HCT116 (cell line): Measurements from ENCODE around the gene GARS1. TPM values are rescaled to one million over a fixed set of nuclear protein-coding genes. Genes with fewer than 3 reads are reported as not detected.

Experiments
- ATAC-seq: fragments of 200-7000 bp; cut with Tn5 transposase; 2 replicates; pipeline ENCODE4 v1.9.1; 2020; ENCODE audit warnings: mild to moderate bottlenecking, moderate library complexity
- BruUV-seq: library from RNA; stranded (reverse); fragments of 400-500 nt; replicated peaks from 2 replicates; lab custom pipeline; 2021; lab: Mats Ljungman, UMichigan
- CTCF ChIA-PET: fragments of 300-600 bp; sonication (Branson Sonifier 250); formaldehyde crosslinking; loops from one replicate; lab custom pipeline; 2021; ENCODE audit warnings: antibody characterized with exemption; lab: Charles Lee
- POLR2A ChIA-PET: fragments of 300-600, 350-600 bp; sonication (Branson Sonifier 250); formaldehyde crosslinking; loops from one replicate; lab custom pipeline; 2021; ENCODE audit warnings: antibody characterized with exemption; lab: Charles Lee
- RAD21 ChIA-PET, 2 experiments: fragments of 300-600 bp; sonication (Branson Sonifier 250); formaldehyde crosslinking; loops; one replicate each; lab custom pipeline; 2023; ENCODE audit warnings: low total read pairs in 2 of 2; ENCODE audit not compliant: uncharacterized antibody in 2 of 2, unreplicated experiment in 2 of 2, low non-redundant PET in 1 of 2; lab: Charles Lee
- DNase-seq: peaks from one replicate; pipeline ENCODE4 v3.0.0-alpha.2; 2010; ENCODE audit warnings: low read depth, low spot score
- H2AFZ ChIP-seq: fragments of 200-600 bp; shearing (Covaris generic), sonication (generic); 2 replicates; pipeline ENCODE4 v1.6.1; 2017; ENCODE audit warnings: low read depth, mixed run types, mixed read lengths, antibody characterized with exemption, low read length; ENCODE audit not compliant: poor library complexity, severe bottlenecking
- H3K27ac ChIP-seq: 2 replicates; pipeline ENCODE4 v1.5.1; 2012; ENCODE audit warnings: low read depth, low read length
- H3K27me3 ChIP-seq: fragments of 200-600 bp; sonication (generic); 2 replicates; pipeline ENCODE4 v1.6.1; 2016; ENCODE audit warnings: mixed run types, low read length, mixed read lengths; ENCODE audit not compliant: insufficient read depth
- H3K36me3 ChIP-seq, 2 experiments: fragments of 200-500 bp in 1 of 2; fragments of 200-600 bp in 1 of 2; sonication (Bioruptor generic) in 1 of 2; sonication (generic) in 1 of 2; 2 replicates each; pipeline versions ENCODE4 v1.5.1 to v1.6.1; 2014 to 2016; ENCODE audit warnings: low read length in 2 of 2, inconsistent platforms in 1 of 2, mixed read lengths in 1 of 2, mixed run types in 1 of 2; ENCODE audit not compliant: insufficient read depth in 2 of 2, control insufficient read depth in 1 of 2
- H3K4me1 ChIP-seq, 2 experiments: fragments of 200-600 bp in 1 of 2; sonication (generic) in 1 of 2; 2 replicates each; pipeline versions ENCODE4 v1.5.1 to v1.6.1; 2012 to 2017; ENCODE audit warnings: low read length in 2 of 2, inconsistent platforms in 1 of 2, mild to moderate bottlenecking in 1 of 2, mixed read lengths in 1 of 2, mixed run types in 1 of 2, moderate library complexity in 1 of 2; ENCODE audit not compliant: insufficient read depth in 2 of 2, control insufficient read depth in 1 of 2
- H3K4me2 ChIP-seq: fragments of 200-600 bp; sonication (generic); 2 replicates; pipeline ENCODE4 v1.6.1; 2017; ENCODE audit warnings: mixed run types, low read length, mixed read lengths
- H3K4me3 ChIP-seq, 2 experiments: fragments of 200-600 bp in 1 of 2; sonication (generic) in 1 of 2; replicated peaks in 1 of 2; 2 replicates each; pipeline ENCODE4 v1.5.1; 2011 to 2016; ENCODE audit warnings: low read length in 2 of 2, control low read depth in 1 of 2, low read depth in 1 of 2, mild to moderate bottlenecking in 1 of 2, mixed read lengths in 1 of 2, mixed run types in 1 of 2
- H3K79me2 ChIP-seq: fragments of 200-600 bp; sonication (generic); 2 replicates; pipeline ENCODE4 v1.6.1; 2017; ENCODE audit warnings: mild to moderate bottlenecking, mixed run types, low read length, moderate library complexity, mixed read lengths; ENCODE audit not compliant: insufficient read depth
- H3K9ac ChIP-seq: fragments of 200-600 bp; sonication (generic); 2 replicates; pipeline ENCODE4 v1.6.1; 2016; ENCODE audit warnings: low read length, mixed read lengths
- H3K9me2 ChIP-seq: fragments of 200-600 bp; sonication (generic), shearing (Covaris generic); 2 replicates; pipeline ENCODE4 v1.6.1; 2017; ENCODE audit warnings: mixed run types, mild to moderate bottlenecking, moderate library complexity; ENCODE audit not compliant: insufficient read depth
- H3K9me3 ChIP-seq, 2 experiments: fragments of 200-500 bp in 1 of 2; fragments of 200-600 bp in 1 of 2; sonication (Bioruptor generic) in 1 of 2; sonication (generic) in 1 of 2; 2 replicates each; pipeline ENCODE4 v1.6.1; 2014 to 2017; ENCODE audit warnings: low read length in 2 of 2, mixed read lengths in 2 of 2, inconsistent platforms in 1 of 2, low read depth in 1 of 2, mild to moderate bottlenecking in 1 of 2, mixed run types in 1 of 2, moderate library complexity in 1 of 2; ENCODE audit not compliant: control insufficient read depth in 1 of 2, insufficient read depth in 1 of 2
- H4K20me1 ChIP-seq: fragments of 200-600 bp; sonication (generic), shearing (Covaris generic); 2 replicates; pipeline ENCODE4 v1.6.1; 2017; ENCODE audit warnings: mixed run types, mild to moderate bottlenecking, moderate library complexity; ENCODE audit not compliant: insufficient read depth
- CBX3 ChIP-seq: IDR thresholded peaks from 2 replicates; pipeline ENCODE4 v1.6.1; 2012; ENCODE audit warnings: low read depth
- CEBPB ChIP-seq: IDR thresholded peaks from 2 replicates; pipeline ENCODE4 v1.6.1; 2012; ENCODE audit warnings: low read depth
- CTCF ChIP-seq, 3 experiments: fragments of 200-600 bp in 1 of 3; sonication (generic) in 1 of 3; IDR thresholded peaks in 2 of 3; conservative IDR thresholded peaks in 1 of 3; 2 replicates each; pipeline ENCODE4 v1.5.1; 2012 to 2017; ENCODE audit warnings: low read depth in 2 of 3, low read length in 2 of 3, antibody characterized with exemption in 1 of 3, borderline replicate concordance in 1 of 3, control low read depth in 1 of 3, mild to moderate bottlenecking in 1 of 3, mixed read lengths in 1 of 3, mixed run types in 1 of 3, moderate library complexity in 1 of 3; ENCODE audit not compliant: insufficient read depth in 1 of 3
- EGR1 ChIP-seq: IDR thresholded peaks from 2 replicates; pipeline ENCODE4 v1.6.1; 2012; ENCODE audit warnings: low read depth
- EZH2 ChIP-seq: fragments of 200-600 bp; sonication (generic); IDR thresholded peaks from 2 replicates; pipeline ENCODE4 v1.6.1; 2017; ENCODE audit warnings: antibody characterized with exemption, mixed run types
- EZH2phosphoT487 ChIP-seq: fragments of 200-600 bp; IDR thresholded peaks from 2 replicates; pipeline ENCODE4 v1.6.1; 2018; ENCODE audit warnings: antibody characterized with exemption, borderline replicate concordance
- FOSL1 ChIP-seq: IDR thresholded peaks from 2 replicates; pipeline ENCODE4 v1.6.1; 2012; ENCODE audit warnings: low read depth
- MAX ChIP-seq: IDR thresholded peaks from 2 replicates; pipeline ENCODE4 v1.6.1; 2012
- POLR2A ChIP-seq: IDR thresholded peaks from 2 replicates; pipeline ENCODE4 v1.7.0; 2011; ENCODE audit warnings: borderline replicate concordance; ENCODE audit not compliant: insufficient read depth, insufficient read length; ENCODE audit errors: extremely low read depth
- POLR2AphosphoS5 ChIP-seq: IDR thresholded peaks from 2 replicates; pipeline ENCODE4 v1.6.1; 2011; ENCODE audit warnings: mild to moderate bottlenecking, low read depth, low read length, moderate library complexity
- SIN3A ChIP-seq: IDR thresholded peaks from 2 replicates; pipeline ENCODE4 v1.6.1; 2012; ENCODE audit warnings: low read depth
- SP1 ChIP-seq: IDR thresholded peaks from 2 replicates; pipeline ENCODE4 v1.6.1; 2012; ENCODE audit warnings: low read depth
- SRF ChIP-seq: IDR thresholded peaks from 2 replicates; pipeline ENCODE4 v1.6.1; 2012; ENCODE audit warnings: low read depth
- TCF7L2 ChIP-seq: IDR thresholded peaks from 2 replicates; pipeline ENCODE4 v1.7.0; 2011; ENCODE audit warnings: borderline replicate concordance, inconsistent platforms; ENCODE audit not compliant: insufficient read depth, insufficient read length; ENCODE audit errors: extremely low read depth
- YY1 ChIP-seq: IDR thresholded peaks from 2 replicates; pipeline ENCODE4 v1.6.1; 2011; ENCODE audit warnings: low read length, low read depth, moderate library complexity, mild to moderate bottlenecking; ENCODE audit not compliant: insufficient replicate concordance; ENCODE audit errors: extremely low read depth
- ZBTB33 ChIP-seq: IDR thresholded peaks from 2 replicates; pipeline ENCODE4 v1.6.1; 2011; ENCODE audit warnings: mild to moderate bottlenecking, low read length, moderate library complexity; ENCODE audit not compliant: insufficient replicate concordance; ENCODE audit errors: extremely low read depth
- ZFX ChIP-seq: fragments of 450-650 bp; IDR thresholded peaks from 2 replicates; pipeline ENCODE4 v1.6.1; 2017
- ZNF274 ChIP-seq: fragments of 200-500 bp; sonication (Bioruptor generic); IDR thresholded peaks from 2 replicates; pipeline ENCODE4 v1.6.1; 2014; ENCODE audit warnings: mild to moderate bottlenecking, low read depth, low read length, inconsistent platforms
- intact Hi-C: fragments of 100-400 bp; cut with micrococcal nuclease; formaldehyde crosslinking; loops from 2 replicates; pipeline ENCODE4 v1.10.0; 2022
- total RNA-seq: library from RNA; stranded (reverse); gene quantifications from one replicate; pipeline ENCODE4 v1.2.1, GENCODE V29; 2021; ENCODE audit not compliant: unreplicated experiment
- TF ChIP-seq, protein P1 (sequence below): IDR thresholded peaks from 2 replicates; pipeline ENCODE4 v1.6.1; 2012; ENCODE audit warnings: low read depth

The GARS1 gene
- total RNA-seq, 1 experiment from 2014 or later = 329 TPM

- intact Hi-C loops = no loop called here
- RAD21 ChIA-PET = interaction anchor here in 1 of 2 experiments (1.8 kb wide), 1 partner anchor 11 kb away, joined by 10 read pairs; no protein-coding TSS in a partner anchor
- H3K4me2 ChIP-seq = 0 out of 2 replicates have a peak overlapping the region, but pooled peaks have one; percentile 77
Measured at GRCh38 chr7:30552330-30552729, 42.3 kb upstream of the GARS1 start.

More at GRCh38 chr7:30552330-30552729, 42.3 kb upstream of the GARS1 start:
- no peak overlapping the region for H2AFZ ChIP-seq
- DNase-seq = no peak
- TF ChIP-seq ZNF274 (no peak), TCF7L2 (no peak), EGR1 (no peak), CBX3 (no peak), FOSL1 (no peak), CTCF (IDR thresholded peaks at IDR 0.05 in 2 of 3, conservative IDR thresholded peaks at IDR 0.05 in 1 of 3; ENCODE audit: borderline replicate concordance in 1 of 3, insufficient read depth in 1 of 3, low read depth in 2 of 3, low read length in 2 of 3) (no peak), ZFX (no peak), YY1 (no peak), SP1 (no peak), EZH2 (no peak), EZH2phosphoT487 (no peak), MAX (no peak), POLR2AphosphoS5 (no peak), ZBTB33 (no peak), SRF (no peak), CEBPB (no peak), SIN3A (no peak), POLR2A (no peak)
- TF ChIP-seq, protein P1, sequence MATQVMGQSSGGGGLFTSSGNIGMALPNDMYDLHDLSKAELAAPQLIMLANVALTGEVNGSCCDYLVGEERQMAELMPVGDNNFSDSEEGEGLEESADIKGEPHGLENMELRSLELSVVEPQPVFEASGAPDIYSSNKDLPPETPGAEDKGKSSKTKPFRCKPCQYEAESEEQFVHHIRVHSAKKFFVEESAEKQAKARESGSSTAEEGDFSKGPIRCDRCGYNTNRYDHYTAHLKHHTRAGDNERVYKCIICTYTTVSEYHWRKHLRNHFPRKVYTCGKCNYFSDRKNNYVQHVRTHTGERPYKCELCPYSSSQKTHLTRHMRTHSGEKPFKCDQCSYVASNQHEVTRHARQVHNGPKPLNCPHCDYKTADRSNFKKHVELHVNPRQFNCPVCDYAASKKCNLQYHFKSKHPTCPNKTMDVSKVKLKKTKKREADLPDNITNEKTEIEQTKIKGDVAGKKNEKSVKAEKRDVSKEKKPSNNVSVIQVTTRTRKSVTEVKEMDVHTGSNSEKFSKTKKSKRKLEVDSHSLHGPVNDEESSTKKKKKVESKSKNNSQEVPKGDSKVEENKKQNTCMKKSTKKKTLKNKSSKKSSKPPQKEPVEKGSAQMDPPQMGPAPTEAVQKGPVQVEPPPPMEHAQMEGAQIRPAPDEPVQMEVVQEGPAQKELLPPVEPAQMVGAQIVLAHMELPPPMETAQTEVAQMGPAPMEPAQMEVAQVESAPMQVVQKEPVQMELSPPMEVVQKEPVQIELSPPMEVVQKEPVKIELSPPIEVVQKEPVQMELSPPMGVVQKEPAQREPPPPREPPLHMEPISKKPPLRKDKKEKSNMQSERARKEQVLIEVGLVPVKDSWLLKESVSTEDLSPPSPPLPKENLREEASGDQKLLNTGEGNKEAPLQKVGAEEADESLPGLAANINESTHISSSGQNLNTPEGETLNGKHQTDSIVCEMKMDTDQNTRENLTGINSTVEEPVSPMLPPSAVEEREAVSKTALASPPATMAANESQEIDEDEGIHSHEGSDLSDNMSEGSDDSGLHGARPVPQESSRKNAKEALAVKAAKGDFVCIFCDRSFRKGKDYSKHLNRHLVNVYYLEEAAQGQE = no peak
- no TSS peak for BruUV-seq
- no peaks in the 10 kb centered on the region for H3K9me2 ChIP-seq
- no peak for ATAC-seq
- H3K36me3 ChIP-seq = no peaks in the 10 kb centered on the region
- no peak overlapping the region for H3K9ac ChIP-seq
- H3K4me1 ChIP-seq = peaks cover 24 to 36% of the 10 kb centered on the region in 2 experiments
- no peak overlapping the region for H3K4me3 ChIP-seq
- no peaks in the 10 kb centered on the region for H4K20me1 ChIP-seq
- H3K27me3 ChIP-seq = no peaks in the 10 kb centered on the region
- H3K27ac ChIP-seq = peak overlapping the region; percentile 89; the same call in 1 of the 2 replicates
- H3K79me2 ChIP-seq = no peaks in the 10 kb centered on the region
- POLR2A ChIA-PET = no interaction called here
- no peaks in the 10 kb centered on the region for H3K9me3 ChIP-seq
- CTCF ChIA-PET = interaction anchor here (3.9 kb wide), 1 partner anchor 12 kb away, joined by 50 read pairs; no protein-coding TSS in a partner anchor
